Measurements from ENCODE around the gene NDUFB5. TPM values are rescaled to one million over a fixed set of nuclear protein-coding genes. Genes with fewer than 3 reads are reported as not detected.
A peak's percentile ranks its signal among the peaks of the same experiment; 100 is the strongest.

The NDUFB5 gene
- total and polyA plus RNA-seq, 12 donors: 105 to 345 (median 173) TPM

- no peak for TF ChIP-seq CTCF (IDR thresholded peaks at IDR 0.05)
- TF ChIP-seq POLR2A (IDR thresholded peaks at IDR 0.05): no peak
- DNase-seq: no peak
- no peaks in the 10 kb centered on the region for H3K36me3 ChIP-seq (replicated peaks in 1 of 2)
- H3K4me1 ChIP-seq (replicated peaks in 1 of 2): peaks cover 5 to 24% of the 10 kb centered on the region in 2 donors
- H3K27me3 ChIP-seq: no peaks in the 10 kb centered on the region
- intact Hi-C loops (cut with DNase I): loop anchor here in 1 of 2 donors (10.0 kb wide), 2 partner anchors 53 to 93 kb away; no protein-coding TSS in a partner anchor
- peak overlapping the region in 2 of 4 donors; percentile 39 to 92 for H3K4me3 ChIP-seq
- peak overlapping the region in 4 of 5 donors; percentile 70 to 98 (median 96) for H3K27ac ChIP-seq
- H3K9me3 ChIP-seq (replicated peaks in 1 of 3): no peaks in the 10 kb centered on the region
- 44 to 48% (median 47%) methylated on average over 11 of the region's 11 CpGs for WGBS, 4 donors
Observed at GRCh38 chr3:179651687-179652446, 47.3 kb downstream of the NDUFB5 start.

- peak within 1 kb of the TSS; percentile 50 to 92 (median 80) for H3K4me3 ChIP-seq
- peaks cover 5 to 24% of the 10 kb centered on the region in 2 donors for H3K4me1 ChIP-seq (replicated peaks in 1 of 2)
- 0 to 1% (median 0%) methylated on average over 14 to 56 of the region's 56 CpGs for WGBS, 4 donors
- peak; percentile 73 to 85 (median 75) for DNase-seq
- TF ChIP-seq CTCF (IDR thresholded peaks at IDR 0.05) (peak in 4 of 6 experiments; percentile 17 to 50 (median 34)), POLR2A (IDR thresholded peaks at IDR 0.05) (peak; percentile 25 to 76)
- intact Hi-C loops (cut with DNase I): loop anchor here in 1 of 2 donors (10.0 kb wide), 2 partner anchors 52 to 92 kb away; no protein-coding TSS in a partner anchor
- H3K27me3 ChIP-seq: no peaks in the 10 kb centered on the region
- H3K27ac ChIP-seq: peak within 1 kb of the TSS; percentile 74 to 98 (median 95)
- no peaks in the 10 kb centered on the region for H3K36me3 ChIP-seq (replicated peaks in 1 of 2)
- no peaks in the 10 kb centered on the region for H3K9me3 ChIP-seq (replicated peaks in 1 of 3)
Observed at GRCh38 chr3:179652447-179653095, 48.0 kb downstream of the NDUFB5 start, which contains the start of gene USP13. USP13 (plus strand) TSS chr3:179653040; CDS start chr3:179653226, 186 bp downstream.

GRCh38 chr3:179653096-179653797 is 48.7 kb downstream of the NDUFB5 start:
- Histone ChIP-seq H3K4me3 (peak overlapping the region in 3 of 4 donors; percentile 80 to 92 (median 81)), H3K9me3 (replicated peaks in 1 of 3) (no peaks in the 10 kb centered on the region), H3K27me3 (no peaks in the 10 kb centered on the region), H3K36me3 (replicated peaks in 1 of 2) (no peaks in the 10 kb centered on the region), H3K4me1 (replicated peaks in 1 of 2) (peaks cover 5 to 24% of the 10 kb centered on the region in 2 donors), H3K27ac (peak overlapping the region; percentile 74 to 98 (median 95))
- WGBS, 4 donors: 0 to 1% (median 0%) methylated on average over 14 to 77 of the region's 77 CpGs
- DNase-seq: peak; percentile 77 to 91 (median 87)
- TF ChIP-seq CTCF (IDR thresholded peaks at IDR 0.05) (no peak), POLR2A (IDR thresholded peaks at IDR 0.05) (peak; percentile 44 to 81)
- intact Hi-C loops (cut with DNase I): loop anchor here in 1 of 2 donors (10.0 kb wide), 2 partner anchors 52 to 92 kb away; no protein-coding TSS in a partner anchor

Data from adrenal gland (tissue), 12 donors.